Activated CD4-positive, alpha-beta T cell treated with anti-CD3 and anti-CD28 coated beads, Interleukin-2, Interleukin-4, amounts not matched to agents 100 ng/mL and 50 ng/mL, durations not matched to agents 16 hours and 8 hours (primary cell): ENCODE measurements around the gene NT5C.

ENCODE experiments used
- DNase-seq: peaks from one replicate; pipeline ENCODE4 v3.0.0-alpha.2; 2020; ENCODE audit warnings: low spot score

The NT5C gene

DNA sequence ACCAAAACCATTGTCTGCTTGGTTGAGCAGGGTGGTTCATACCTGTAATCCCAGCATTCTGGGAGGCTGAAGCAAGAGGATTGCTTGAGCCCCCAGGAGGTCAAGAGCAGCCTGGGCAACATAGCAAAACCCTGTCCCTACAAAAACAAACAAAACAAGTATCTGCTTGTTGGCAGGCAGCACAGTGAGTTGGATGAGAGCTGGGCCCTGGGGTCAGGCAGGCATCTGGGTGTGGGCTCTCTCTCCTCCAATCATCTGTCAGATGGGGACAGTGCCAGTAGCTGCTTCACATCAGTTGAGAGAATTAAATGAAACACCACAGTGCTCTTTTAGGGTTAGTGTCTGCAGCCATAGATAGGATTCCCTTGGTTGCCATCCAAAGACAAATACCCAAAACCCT is 16.0 kb downstream of the NT5C start:
- no peak for DNase-seq

DNA sequence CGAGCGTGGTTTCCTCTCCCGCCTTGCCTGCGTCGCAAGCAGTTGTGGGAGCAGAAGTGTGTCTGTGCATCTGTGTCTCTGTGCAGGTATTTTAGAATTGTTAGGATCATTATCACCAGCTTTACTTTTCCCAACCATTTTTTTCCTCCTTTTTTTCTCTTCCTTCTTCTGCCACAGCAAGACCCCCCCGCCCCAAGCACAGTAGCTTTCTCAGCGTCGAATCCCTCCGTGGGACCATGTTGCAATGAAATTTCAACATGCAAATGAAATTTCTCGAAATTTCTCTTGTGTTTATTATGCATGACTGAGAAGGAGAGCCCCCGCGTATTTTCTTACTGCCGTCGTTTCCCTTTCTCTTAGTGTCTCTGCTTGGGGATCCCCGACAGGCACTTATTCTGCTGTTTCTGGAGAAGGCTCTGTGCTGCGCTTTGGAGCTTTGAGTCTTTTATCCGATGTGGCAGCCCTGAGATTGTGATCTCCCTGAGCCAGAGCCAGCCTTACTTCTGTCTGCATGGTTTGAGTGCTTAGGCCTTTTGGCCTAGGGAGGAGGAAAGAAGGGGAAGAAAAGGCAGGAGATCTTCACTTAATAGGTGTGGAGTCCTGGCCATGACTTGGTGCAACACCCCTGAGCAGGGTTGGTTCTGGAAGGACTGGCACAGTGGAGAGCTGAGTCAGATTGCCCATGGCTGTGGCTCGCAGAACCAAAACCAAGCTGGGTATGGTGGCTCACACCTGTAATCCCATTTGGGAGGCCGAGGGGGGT is 16.8 kb downstream of the NT5C start:
- DNase-seq = no peak

DNA sequence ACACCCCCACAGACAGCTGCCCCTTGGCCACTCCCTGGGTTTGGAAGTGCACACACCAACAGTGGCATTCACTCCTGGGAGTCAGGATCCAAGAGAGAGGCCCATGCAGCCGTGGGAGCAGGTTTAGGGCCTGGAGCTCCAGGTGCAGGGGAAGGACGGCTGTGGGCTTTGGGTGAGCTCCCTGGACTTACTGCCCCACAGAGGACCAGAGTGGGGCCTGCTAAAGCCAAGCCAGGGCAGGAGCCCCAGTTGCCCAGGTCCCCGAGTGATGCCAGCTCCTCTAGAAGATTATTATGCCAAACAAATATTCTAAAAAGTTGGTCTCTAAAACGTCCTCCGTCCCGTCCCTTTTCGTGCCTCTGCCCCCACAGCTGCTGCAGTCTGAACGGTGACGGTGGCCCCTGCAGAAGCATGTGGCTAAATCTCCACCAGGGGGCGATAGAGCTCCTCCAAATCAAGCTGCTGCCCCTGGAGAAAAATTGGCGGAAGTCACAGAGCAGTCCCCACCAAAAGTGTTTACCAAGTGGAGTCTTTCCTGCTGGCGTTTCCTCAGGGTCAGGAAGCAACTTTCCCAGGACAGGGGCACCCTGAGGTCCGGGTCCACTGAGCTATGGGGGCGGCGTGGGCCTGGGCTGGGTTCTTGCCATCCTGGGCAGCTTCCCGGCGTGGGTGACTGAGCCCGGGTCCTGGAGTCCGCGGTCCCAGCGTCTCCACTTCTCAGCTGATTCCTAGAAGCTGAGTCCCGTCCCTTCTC is 17.6 kb downstream of the NT5C start:
- DNase-seq = peak; percentile 96

DNA sequence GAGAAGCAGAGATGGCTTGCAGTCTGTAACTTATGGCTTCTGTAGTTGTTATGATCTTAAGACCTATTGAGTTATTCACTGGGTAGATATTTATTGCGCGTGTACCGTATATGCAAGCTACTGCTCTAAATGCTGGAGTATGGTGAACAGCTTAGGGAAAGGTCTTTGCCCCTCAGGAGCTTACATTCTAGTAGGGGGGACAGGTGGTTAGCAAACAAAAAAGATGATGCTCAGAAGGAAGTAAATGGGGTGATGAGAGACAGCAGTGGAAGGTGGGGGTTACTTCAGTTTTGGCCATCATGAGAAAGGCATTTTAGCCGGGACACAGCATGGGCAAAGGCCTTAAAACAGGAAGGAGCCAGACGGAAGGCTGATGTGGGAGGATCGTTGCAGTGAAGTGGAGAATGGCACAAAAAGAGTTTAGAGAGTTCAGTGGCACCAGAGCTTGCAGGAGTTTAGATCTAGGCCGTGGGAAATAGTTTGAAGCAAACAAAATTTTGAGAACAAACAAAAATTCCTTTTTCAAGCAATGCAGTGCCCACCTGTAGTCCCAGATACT is 19.7 kb downstream of the NT5C start:
- DNase-seq = no peak

DNA sequence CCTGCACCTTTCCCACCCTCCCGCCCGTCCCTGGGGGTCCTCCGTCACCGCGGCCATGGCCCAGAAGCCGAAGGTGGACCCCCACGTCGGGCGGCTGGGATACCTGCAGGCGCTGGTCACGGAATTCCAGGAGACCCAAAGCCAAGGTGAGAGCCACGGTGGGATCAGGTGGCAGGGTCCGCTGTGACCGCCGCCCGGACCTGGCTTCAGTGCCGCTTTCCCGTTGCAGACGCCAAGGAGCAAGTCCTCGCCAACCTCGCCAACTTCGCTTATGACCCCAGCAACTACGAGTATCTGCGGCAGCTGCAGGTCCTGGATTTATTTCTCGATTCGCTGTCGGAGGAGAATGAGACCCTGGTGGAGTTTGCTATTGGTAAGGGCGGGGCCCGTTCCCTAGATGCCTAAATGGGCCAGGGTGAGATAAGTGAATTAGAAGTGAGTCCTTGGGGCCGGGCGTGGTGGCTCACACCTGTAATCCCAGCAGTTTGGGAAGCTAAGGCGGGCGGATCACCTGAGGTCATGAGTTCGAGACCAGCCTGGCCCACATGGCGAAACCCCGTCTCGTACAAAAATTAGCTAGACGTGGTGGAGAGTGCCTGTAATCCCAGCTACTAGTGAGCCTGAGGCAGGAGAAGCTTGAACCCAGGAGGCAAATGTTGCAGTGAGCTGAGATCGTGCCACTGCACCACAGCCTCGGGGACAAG is 21.2 kb downstream of the NT5C start:
- no peak for DNase-seq

DNA sequence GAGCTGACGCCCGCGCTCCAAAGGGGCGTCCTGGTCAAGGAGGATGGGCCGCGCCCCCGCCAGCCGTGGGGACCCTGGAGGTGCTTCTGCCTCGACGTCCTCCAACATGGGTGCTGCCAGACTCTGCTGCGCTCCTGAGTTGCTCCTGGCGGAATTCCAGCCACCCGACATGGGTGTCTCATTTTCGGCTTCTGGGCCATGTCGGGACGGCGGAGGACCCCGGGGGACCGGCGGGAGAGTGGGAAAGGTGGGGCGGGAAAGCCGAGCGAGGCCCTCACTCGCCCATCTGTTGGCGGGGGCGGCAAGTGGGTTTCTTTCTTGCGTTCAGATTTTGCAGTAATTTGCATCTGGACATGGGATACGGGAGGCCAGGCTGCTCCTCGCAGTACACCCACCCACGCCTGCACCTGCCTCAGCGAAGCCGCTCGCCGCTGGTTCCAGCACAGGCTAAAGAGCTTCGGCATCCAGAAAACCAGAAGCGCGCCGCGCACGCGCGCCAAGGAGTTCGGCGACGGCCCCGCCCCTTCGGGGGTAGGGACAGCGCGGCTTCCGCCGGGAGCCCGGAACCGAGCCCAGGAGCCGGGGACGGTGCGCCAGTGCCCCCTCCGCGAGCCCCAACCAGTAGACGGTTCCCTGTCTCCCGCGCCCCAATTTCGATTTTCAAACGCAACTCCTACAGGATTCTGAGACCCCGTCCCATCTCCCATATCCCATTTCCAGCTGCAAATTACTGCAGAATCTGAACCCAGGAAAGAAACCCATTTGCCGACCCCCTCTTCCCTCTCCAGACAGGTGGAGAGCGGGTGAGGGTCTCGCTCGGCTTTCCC is 21.9 kb downstream of the NT5C start, which contains the start of gene ARMC7:
ARMC7 (plus strand) TSS at position 563 of the 827 bp plus-strand sequence. CDS start 320 bp downstream, outside the sequence.
- peak; percentile 93 for DNase-seq

DNA sequence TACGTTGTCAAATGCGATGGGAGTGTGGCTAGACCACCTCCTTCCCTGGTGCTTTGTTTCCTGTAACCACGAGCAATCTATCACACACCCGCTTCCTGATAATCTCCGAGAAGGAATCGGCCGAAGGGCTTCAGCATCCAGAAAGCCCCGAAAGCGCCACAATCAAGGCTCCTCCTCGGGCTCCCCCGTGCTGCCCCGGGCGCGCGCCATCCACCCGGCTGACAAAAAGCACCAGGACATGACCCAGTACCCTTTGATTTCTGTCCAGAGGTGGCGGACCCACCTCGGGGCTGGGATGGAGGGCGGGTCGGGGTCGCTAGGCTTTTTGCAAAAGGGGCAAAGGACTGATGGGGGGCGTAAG is 22.5 kb downstream of the NT5C start:
- DNase-seq = no peak

DNA sequence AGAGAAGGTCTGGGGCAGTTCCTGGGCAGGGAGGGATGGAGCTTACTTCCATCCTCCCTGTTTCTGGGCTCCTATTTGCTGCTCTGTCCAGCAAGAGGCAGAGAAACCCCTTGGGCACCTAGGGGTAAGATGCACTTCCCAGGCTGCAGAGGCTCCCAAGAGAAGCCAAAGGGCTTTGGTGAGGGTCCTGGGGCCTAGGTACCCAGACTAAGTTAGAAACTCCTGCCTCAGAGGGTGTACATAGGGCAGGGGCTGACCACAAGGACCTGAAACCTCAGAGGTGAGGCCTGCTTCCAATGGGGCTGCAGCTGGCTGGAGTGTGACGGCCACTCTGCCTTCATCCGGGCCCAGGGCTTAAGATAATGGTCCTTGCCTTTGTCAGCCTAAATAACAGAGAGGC is 23.3 kb downstream of the NT5C start:
- DNase-seq = no peak

DNA sequence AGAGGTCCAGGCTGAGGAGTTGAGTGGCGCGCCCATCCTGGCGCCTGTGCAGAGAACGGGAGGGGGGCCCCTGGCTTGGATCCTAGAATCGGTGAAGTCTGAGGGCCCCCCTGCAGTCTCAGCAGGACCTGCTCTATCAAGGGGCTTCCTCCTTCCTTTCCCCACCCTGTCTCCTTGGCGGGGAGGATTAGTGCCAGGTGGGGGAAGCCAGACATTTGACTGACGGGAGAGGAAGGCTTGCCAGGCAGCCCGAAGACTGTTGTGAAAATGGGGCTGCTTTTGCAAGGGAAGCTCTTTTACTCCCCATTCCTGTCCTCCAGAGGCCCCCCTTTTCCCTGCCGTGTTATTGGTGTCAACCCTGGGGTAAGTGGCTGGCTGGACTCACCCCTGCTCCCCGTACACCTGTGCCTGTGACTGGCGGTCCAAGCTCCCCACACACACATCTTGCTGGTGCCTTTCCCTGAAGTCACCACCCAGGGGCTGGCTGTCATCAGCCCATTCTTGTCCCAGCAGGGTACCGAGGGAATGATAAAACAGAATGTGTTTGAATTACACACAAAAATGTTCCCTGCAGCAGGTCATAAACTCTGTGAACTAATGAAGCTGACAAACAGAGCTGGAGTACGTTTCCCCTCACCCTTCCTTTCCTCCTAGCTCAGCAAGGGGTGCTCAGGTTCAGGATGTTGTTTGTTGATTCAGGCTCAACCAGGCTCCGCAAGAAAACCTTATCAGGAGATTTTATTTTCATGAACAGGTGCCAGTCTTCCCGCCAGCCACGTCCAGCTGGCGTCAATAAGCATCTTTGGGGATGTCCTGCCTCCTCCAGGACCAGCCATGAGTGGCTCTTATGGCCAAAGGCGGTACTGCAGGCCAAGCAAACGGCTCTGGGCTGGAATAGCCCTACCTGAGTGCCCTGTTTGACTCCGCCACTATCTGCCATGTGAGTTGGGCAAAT is 26.1 kb downstream of the NT5C start:
- no peak for DNase-seq

DNA sequence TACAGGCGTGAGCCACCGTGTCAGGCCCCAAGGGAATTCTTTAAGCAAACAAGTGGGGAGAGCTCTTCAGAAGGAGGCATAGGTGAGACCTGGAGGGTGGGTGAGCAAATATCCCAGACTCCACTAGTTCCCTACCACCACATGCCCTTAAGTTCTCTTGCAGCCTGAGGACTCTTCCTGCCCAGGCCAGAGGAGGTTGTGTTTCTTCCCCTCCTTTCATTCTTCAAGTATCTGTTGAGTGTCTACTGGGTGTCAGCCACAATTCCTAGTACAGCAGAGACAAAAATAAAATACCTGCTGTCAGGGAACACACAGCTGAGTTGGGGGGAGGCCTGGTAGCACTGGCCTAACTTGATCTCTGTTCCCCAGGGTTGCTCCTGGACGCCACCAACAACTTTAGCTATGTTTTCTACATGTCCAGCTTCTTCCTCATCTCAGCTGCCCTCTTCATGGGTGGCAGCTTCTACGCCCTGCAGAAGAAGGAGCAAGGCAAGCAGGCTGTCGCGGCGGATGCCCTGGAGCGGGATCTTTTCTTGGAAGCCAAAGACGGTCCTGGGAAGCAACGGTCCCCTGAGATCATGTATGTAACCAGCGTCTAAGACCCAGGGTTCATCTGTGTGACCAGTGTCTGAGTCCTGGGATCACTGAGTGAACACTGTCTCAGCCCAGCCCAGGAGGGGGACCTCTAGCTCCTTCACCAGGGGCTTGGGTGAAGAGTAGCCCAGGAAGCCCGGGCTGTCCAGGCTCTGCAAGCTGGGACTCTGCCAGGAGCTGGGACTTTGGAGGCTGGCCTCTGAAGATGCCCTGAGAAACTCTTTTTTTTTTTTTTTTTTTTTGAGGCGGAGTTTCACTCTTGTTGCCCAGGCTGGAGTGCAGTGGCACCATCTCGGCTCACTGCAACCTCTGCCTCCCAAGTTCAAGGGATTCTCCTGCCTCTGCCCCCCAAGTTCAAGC is 27.7 kb downstream of the NT5C start:
- no peak for DNase-seq

DNA sequence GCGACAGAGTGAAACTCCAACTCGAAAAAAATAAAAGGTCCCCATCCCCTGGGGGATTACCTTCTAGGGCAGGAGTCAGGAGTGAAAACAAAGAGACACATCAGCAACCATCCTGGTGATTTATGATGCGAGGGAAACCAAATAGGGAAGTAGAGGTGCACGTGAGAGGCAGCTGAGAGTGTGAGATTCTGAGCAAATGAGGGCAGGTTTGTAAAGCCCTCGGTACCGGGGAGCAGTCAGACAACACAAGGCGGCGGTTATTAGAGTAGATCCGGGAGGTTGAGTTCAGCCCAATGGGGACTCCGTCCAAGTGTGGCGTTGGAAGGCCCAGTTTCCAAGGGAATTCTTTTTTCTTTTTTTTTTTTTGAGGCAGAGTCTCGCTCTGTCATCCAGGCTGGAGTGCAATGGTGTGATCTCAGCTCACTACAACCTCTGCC is 29.1 kb downstream of the NT5C start:
- DNase-seq = no peak

DNA sequence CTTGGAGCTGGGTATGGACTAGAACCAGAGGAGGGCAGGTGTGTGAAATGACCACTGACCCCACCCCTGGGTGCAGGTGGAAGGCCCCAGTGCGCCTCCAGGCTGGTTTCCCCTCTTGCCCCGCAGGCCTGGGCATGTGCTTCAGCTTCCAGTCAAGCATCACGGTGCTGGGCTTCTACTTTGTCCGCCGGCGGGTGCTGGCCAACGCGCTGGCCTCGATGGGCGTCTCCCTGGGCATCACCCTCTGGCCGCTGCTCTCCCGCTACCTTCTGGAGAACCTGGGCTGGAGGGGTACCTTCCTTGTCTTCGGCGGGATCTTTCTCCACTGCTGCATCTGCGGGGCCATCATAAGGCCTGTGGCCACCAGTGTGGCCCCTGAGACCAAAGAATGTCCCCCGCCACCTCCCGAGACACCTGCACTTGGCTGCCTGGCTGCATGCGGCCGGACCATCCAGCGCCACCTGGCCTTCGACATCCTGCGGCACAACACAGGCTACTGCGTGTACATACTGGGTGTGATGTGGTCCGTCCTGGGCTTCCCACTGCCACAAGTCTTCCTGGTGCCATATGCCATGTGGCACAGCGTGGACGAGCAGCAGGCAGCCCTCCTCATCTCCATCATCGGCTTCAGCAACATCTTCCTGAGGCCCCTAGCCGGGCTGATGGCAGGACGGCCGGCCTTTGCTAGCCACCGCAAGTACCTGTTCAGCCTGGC is 31.5 kb downstream of the NT5C start:
- DNase-seq = no peak

DNA sequence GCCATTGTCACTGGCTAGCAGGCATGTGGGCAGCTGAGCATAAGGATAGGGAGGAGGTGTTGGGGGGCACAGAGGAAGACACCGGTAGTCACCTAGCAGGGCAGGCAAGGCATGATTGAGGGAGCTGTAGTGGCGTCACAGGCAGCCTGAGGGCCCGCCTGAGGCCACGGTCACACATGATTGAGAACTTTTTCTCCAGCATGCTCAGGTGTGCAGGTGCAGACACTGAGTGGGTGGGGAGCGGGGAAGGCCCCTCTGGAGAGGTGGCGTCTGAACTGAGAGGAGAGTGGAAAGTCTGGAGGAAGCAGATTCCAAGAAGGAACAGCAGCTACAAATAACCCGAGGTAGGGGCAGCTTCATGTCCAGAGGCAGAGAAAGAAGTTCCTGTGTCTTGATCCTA is 32.7 kb downstream of the NT5C start:
- no peak for DNase-seq

DNA sequence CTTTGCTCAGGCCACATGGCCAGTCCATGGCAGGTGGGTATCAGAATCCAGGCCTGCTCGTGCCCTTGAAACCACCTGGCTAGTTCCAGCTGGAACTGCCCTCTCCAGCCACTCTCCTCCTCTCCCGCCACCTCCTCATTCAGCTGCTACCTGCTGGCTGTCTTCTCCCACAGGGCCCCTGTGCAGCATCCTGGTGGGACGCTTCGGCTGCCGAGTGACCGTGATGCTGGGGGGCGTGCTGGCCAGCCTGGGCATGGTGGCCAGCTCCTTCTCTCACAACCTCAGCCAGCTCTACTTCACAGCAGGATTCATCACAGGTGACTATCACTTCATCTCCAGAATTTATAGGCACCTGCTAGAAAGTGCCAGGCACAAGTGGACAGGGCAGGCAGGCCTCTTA is 33.7 kb downstream of the NT5C start:
- no peak for DNase-seq

DNA sequence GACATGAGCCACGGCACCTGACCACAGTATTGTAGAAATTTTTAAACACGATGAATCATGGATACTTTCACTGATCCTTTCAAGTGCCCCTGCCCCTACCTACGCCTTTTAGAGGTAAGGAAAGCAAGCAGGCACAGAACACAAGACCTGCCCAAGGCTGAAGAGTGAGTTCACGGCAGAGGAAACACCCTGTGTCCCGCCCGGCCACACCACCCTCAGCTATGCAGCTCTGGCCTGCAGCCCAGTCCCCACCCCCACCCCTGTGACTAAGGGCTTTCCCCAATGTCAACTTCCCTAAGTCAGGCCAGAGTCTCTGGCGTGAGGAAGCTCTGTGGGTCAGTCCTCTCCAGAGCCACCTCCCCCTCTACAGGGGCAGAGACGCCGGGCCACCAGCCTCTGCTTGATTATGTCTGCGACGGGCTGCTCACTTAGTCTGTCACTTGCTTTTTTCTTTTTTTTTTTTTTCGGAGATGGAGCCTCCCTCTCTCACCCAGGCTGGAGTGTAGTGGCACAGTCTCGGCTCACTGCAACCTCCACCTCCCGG is 35.4 kb downstream of the NT5C start:
- DNase-seq = no peak

DNA sequence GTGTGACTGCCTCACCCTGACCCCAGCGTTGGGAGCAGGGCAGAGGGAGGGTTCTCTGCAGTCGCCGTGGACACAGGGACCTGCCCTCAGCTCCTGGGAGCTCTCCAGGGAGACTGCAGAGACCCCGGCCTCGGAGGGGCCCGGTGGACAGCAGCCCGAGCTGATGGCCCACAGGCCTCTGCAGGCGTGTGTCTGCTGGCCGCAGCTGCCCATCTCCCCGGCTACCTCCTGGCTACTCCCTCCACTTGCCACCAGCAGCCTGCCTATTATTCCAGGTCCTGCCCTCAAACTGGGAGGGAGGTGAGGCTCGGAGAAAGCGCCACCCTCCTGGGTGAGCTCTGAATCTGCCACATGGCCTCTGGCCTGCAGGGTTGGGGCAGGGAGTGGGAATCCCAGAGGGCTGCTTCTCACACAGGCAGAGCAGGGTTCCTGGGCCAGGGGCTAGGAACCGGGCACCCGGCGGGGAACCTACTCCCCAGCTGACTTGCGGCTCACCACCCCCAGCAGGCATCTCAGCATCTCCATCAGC is 36.6 kb downstream of the NT5C start:
- DNase-seq = no peak

DNA sequence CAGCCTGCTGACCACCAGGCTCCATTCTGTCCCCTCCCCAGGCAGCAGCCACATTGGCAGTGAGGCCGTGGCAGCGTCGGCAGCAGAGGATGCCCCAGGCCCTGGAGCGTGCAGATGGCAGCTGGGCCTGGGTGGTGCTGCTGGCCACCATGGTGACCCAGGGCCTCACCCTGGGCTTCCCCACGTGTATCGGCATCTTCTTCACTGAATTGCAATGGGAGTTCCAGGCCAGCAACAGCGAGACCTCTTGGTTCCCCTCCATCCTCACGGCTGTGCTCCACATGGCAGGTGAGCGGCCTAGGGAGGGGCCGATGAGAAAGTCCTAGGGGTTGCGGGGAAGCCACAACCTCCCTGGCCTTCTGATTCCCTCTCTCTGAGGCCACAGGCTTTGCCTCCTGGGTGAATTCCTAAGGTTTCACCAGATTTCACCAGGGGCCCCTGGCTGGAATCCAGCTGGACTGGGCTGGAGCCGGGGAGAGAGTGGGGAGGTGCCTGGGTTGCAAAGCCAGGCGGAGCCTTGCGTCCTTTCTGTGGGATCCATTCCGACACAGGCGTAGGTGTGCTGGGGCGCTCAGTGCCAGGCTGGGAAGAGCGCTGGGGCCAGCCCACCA is 37.9 kb downstream of the NT5C start:
- DNase-seq = no peak

DNA sequence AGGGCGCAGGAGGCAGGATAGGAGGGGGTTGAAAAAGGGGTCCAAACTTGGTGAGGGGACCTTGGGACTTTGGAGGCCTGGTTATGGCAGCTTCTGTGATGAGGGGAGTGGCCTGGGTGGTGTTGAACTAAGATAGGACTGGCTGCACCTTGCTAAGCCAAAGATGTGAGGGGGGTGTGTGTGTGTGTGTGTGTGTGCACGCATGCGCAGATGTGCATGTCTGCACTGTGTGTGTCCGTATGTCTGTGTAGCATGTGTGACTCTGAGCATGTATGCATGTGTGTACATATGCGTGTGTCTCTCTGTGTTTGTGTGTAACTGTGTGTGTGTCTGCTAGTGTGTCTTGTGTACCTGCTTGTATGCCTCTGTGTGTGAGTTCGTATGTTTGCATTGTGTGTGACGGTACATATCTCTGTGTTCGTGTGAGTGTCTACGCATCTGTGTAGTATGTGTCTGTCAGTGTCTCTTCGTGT is 39.7 kb downstream of the NT5C start:
- DNase-seq = no peak
